SK-N-MC (cell line): Measurements from ENCODE around the gene PYGL.

Source experiments
- EZH2 ChIP-seq: fragments of 200-600 bp; sonication (generic); IDR thresholded peaks from one replicate; pipeline ENCODE4 v1.6.1; 2017; ENCODE audit warnings: antibody characterized with exemption
- FOXP2 ChIP-seq: optimal IDR thresholded peaks from 2 replicates; pipeline ENCODE3; 2011; ENCODE audit warnings: mild to moderate bottlenecking, moderate library complexity; ENCODE audit not compliant: insufficient read depth; ENCODE audit errors: extremely low read length, control extremely low read depth
- POLR2AphosphoS5 ChIP-seq: IDR thresholded peaks from 2 replicates; pipeline ENCODE4 v1.6.1; 2012; ENCODE audit warnings: mild to moderate bottlenecking, low read depth, low read length, borderline replicate concordance

DNA sequence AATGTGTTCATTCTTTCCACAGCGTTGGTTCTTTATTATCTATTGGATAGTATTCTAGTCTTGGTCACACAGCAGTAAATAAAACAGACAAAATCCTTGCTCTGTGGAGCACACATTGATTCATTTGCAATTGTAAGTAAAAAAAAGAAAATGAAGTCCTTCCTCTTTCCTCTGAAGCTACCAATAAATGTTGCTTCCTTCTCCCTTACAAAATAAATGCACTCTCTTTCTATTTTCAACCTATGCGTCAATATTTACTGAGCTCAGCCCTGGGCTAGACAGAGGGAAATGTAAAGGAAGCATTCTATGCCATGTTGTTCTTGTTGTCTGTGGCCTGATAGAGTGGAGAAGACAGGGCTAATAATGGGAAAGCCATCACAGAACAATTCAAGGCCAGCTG is 69.5 kb downstream of the PYGL start:
- TF ChIP-seq POLR2AphosphoS5, result no peak
- no peak for TF ChIP-seq EZH2
- no peak for TF ChIP-seq FOXP2
